GM23338 (cell line): ENCODE measurements around the gene TMUB2. TPM values are rescaled to one million over a fixed set of nuclear protein-coding genes. Genes with fewer than 3 reads are reported as not detected.

Source experiments
- ATAC-seq: fragments of 200-7000 bp; cut with Tn5 transposase; 3 replicates; pipeline ENCODE4 v1.9.1; 2020
- DNase-seq: peaks from one replicate; pipeline ENCODE4 v3.0.0-alpha.2; 2015; ENCODE audit warnings: low spot score
- H2AFZ ChIP-seq: fragments of 200-600 bp; sonication (generic); 2 replicates; pipeline ENCODE4 v1.8.0; 2016; ENCODE audit warnings: antibody characterized with exemption, mild to moderate bottlenecking, moderate library complexity
- H3F3A ChIP-seq: fragments of 200-600 bp; sonication (generic); replicated peaks from 2 replicates; pipeline ENCODE4 v1.8.0; 2017; ENCODE audit warnings: antibody characterized with exemption, mixed run types, low read depth
- H3K27ac ChIP-seq: fragments of 200-600 bp; sonication (generic); 2 replicates; pipeline ENCODE4 v1.6.1; 2016; ENCODE audit warnings: low read depth
- H3K27me3 ChIP-seq: fragments of 200-600 bp; sonication (generic); 2 replicates; pipeline ENCODE4 v1.8.0; 2016; ENCODE audit warnings: mild to moderate bottlenecking, mixed run types, moderate library complexity; ENCODE audit not compliant: insufficient read depth
- H3K36me3 ChIP-seq: fragments of 200-600 bp; sonication (generic); 2 replicates; pipeline ENCODE4 v1.8.0; 2016; ENCODE audit warnings: mild to moderate bottlenecking; ENCODE audit not compliant: insufficient read depth
- H3K4me1 ChIP-seq: fragments of 200-600 bp; sonication (generic); 2 replicates; pipeline ENCODE4 v1.8.0; 2016; ENCODE audit warnings: mild to moderate bottlenecking, moderate library complexity; ENCODE audit not compliant: insufficient read depth
- H3K4me2 ChIP-seq: fragments of 200-600 bp; sonication (generic); 2 replicates; pipeline ENCODE4 v1.7.1; 2017; ENCODE audit warnings: mixed run types
- H3K4me3 ChIP-seq: fragments of 200-600 bp; sonication (generic); 2 replicates; pipeline ENCODE4 v1.6.1; 2016; ENCODE audit warnings: mixed run types
- H3K79me2 ChIP-seq: fragments of 200-600 bp; sonication (generic); replicated peaks from 2 replicates; pipeline ENCODE4 v1.8.0; 2017; ENCODE audit warnings: mild to moderate bottlenecking; ENCODE audit not compliant: insufficient read depth
- H3K9me2 ChIP-seq: fragments of 200-600 bp; sonication (generic); 2 replicates; pipeline ENCODE4 v1.8.0; 2017; ENCODE audit not compliant: insufficient read depth
- H4K20me1 ChIP-seq: fragments of 200-600 bp; sonication (generic); replicated peaks from 2 replicates; pipeline ENCODE4 v1.8.0; 2017; ENCODE audit warnings: mild to moderate bottlenecking; ENCODE audit not compliant: insufficient read depth
- H3K27ac Mint-ChIP-seq: 2 replicates; pipeline ENCODE4 v1.8.0; 2020; ENCODE audit warnings: inconsistent platforms, mild to moderate bottlenecking, moderate library complexity, mixed read lengths
- H3K27me3 Mint-ChIP-seq: 3 replicates; pipeline ENCODE4 v1.8.0; 2022; ENCODE audit warnings: low read depth, mild to moderate bottlenecking, moderate library complexity, mixed read lengths, inconsistent platforms; ENCODE audit not compliant: insufficient read depth, poor library complexity
- H3K36me3 Mint-ChIP-seq: 3 replicates; pipeline ENCODE4 v1.8.0; 2021; ENCODE audit warnings: low read depth, mild to moderate bottlenecking, inconsistent platforms, moderate library complexity, mixed read lengths
- H3K4me1 Mint-ChIP-seq: 3 replicates; pipeline ENCODE4 v1.8.0; 2020; ENCODE audit warnings: mild to moderate bottlenecking, inconsistent platforms, mixed read lengths
- H3K4me3 Mint-ChIP-seq: 3 replicates; pipeline ENCODE4 v1.8.0; 2021; ENCODE audit warnings: moderate library complexity, mild to moderate bottlenecking, inconsistent platforms, mixed read lengths
- H3K9me3 Mint-ChIP-seq: 3 replicates; pipeline ENCODE4 v1.8.0; 2020; ENCODE audit warnings: moderate library complexity, mild to moderate bottlenecking, inconsistent platforms, mixed read lengths
- CTCF ChIP-seq, 2 experiments: fragments of 200-600 bp in 1 of 2; sonication (generic) in 1 of 2; conservative IDR thresholded peaks; 2 replicates each; pipeline versions ENCODE4 v1.5.1 to v1.6.1; 2016 to 2017; ENCODE audit warnings: antibody characterized with exemption in 2 of 2, low read depth in 2 of 2, mild to moderate bottlenecking in 2 of 2, moderate library complexity in 1 of 2
- EZH2 ChIP-seq: fragments of 200-600 bp; sonication (generic); IDR thresholded peaks from one replicate; pipeline ENCODE4 v1.8.0; 2017; ENCODE audit warnings: antibody characterized with exemption, mild to moderate bottlenecking, low read depth; ENCODE audit not compliant: unreplicated experiment
- EZH2phosphoT487 ChIP-seq: fragments of 200-600 bp; sonication (generic); IDR thresholded peaks from one replicate; pipeline ENCODE4 v1.8.1; 2018; ENCODE audit warnings: antibody characterized with exemption; ENCODE audit not compliant: unreplicated experiment
- JUNB ChIP-seq: IDR thresholded peaks from one replicate; pipeline ENCODE4 v1.6.1; 2016; ENCODE audit warnings: antibody characterized with exemption; ENCODE audit not compliant: unreplicated experiment
- NANOG ChIP-seq: IDR thresholded peaks from 2 replicates; pipeline ENCODE4 v1.6.1; 2016; ENCODE audit warnings: antibody characterized with exemption, borderline replicate concordance
- POLR2AphosphoS5 ChIP-seq: IDR thresholded peaks from 2 replicates; pipeline ENCODE4 v1.6.1; 2016; ENCODE audit warnings: antibody characterized with exemption, low read depth
- STAT1 ChIP-seq: IDR thresholded peaks from one replicate; pipeline ENCODE4 v1.6.1; 2016; ENCODE audit warnings: antibody characterized with exemption; ENCODE audit not compliant: unreplicated experiment
- ZNF114 ChIP-seq: fragments of 250-450 bp; sonication (Bioruptor Pico); IDR thresholded peaks from 2 replicates; pipeline ENCODE4 v1.5.0; 2020; ENCODE audit warnings: mild to moderate bottlenecking, moderate library complexity
- polyA plus RNA-seq: library from polyadenylated mRNA; unstranded; fragments of >200 nt; fragmentation: Nextera tagmentation; extraction: Ambion mirVana; gene quantifications from 2 replicates; pipeline ENCODE4 v1.2.1, GENCODE V29; 2016
- total RNA-seq: library from RNA; depleted of rRNA; stranded (reverse); fragments of >200 nt; shearing (Covaris generic); gene quantifications from 2 replicates; pipeline ENCODE4 v1.2.3, GENCODE V29; 2014
- TF ChIP-seq, protein P1 (sequence below): IDR thresholded peaks from 2 replicates; pipeline ENCODE4 v1.6.1; 2016; ENCODE audit warnings: antibody characterized with exemption
- TF ChIP-seq, protein P2 (sequence below): IDR thresholded peaks from one replicate; pipeline ENCODE4 v1.6.1; 2018; ENCODE audit warnings: antibody characterized with exemption; ENCODE audit not compliant: unreplicated experiment

The TMUB2 gene
- total and polyA plus RNA-seq, 2 experiments from 2014 or later = 16.5 to 20.8 TPM

- TF ChIP-seq EZH2 (peak; percentile 20), EZH2phosphoT487 (no peak), POLR2AphosphoS5 (peak; percentile 41), STAT1 (no peak), NANOG (no peak), CTCF (conservative IDR thresholded peaks at IDR 0.05; ENCODE audit: low read depth in 2 of 2) (no peak)
These were observed 34.5 kb downstream of the TMUB2 start (continued) for GRCh38 chr17:44221084-44221861.

GRCh38 chr17:44221862-44222111 is 35.0 kb downstream of the TMUB2 start:
- ATAC-seq (no peak; the same call in 2 of the 3 replicates), DNase-seq (no peak)
- Histone ChIP-seq H4K20me1 (no peaks in the 10 kb centered on the region), H2AFZ (peak overlapping the region; percentile 93), H3K9me2 (no peaks in the 10 kb centered on the region), H3K36me3 (no peaks in the 10 kb centered on the region), H3K4me3 (peak overlapping the region; percentile 96), H3K4me2 (peak overlapping the region; percentile 100), H3K27me3 (peaks cover 11% of the 10 kb centered on the region; the same call in 1 of the 2 replicates), H3F3A (peaks cover 16% of the 10 kb centered on the region), H3K4me1 (peaks cover 13% of the 10 kb centered on the region), H3K27ac (no peak overlapping the region), H3K79me2 (peaks cover 25% of the 10 kb centered on the region)
- H3K27ac Mint-ChIP-seq = peak overlapping the region; percentile 88
- H3K27me3 Mint-ChIP-seq = peaks cover 13% of the 10 kb centered on the region
- no peaks in the 10 kb centered on the region for H3K9me3 Mint-ChIP-seq
- H3K36me3 Mint-ChIP-seq = peaks cover 12% of the 10 kb centered on the region
- H3K4me3 Mint-ChIP-seq = peak overlapping the region; percentile 76
- peaks cover 19% of the 10 kb centered on the region for H3K4me1 Mint-ChIP-seq
- no peak for TF ChIP-seq ZNF114 (CRISPR knock-in tag)
- no peak for TF ChIP-seq JUNB
- no peak for TF ChIP-seq NANOG
- no peak for TF ChIP-seq POLR2AphosphoS5
- TF ChIP-seq, protein P1, sequence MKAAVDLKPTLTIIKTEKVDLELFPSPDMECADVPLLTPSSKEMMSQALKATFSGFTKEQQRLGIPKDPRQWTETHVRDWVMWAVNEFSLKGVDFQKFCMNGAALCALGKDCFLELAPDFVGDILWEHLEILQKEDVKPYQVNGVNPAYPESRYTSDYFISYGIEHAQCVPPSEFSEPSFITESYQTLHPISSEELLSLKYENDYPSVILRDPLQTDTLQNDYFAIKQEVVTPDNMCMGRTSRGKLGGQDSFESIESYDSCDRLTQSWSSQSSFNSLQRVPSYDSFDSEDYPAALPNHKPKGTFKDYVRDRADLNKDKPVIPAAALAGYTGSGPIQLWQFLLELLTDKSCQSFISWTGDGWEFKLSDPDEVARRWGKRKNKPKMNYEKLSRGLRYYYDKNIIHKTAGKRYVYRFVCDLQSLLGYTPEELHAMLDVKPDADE = no peak
- TF ChIP-seq, protein P2, sequence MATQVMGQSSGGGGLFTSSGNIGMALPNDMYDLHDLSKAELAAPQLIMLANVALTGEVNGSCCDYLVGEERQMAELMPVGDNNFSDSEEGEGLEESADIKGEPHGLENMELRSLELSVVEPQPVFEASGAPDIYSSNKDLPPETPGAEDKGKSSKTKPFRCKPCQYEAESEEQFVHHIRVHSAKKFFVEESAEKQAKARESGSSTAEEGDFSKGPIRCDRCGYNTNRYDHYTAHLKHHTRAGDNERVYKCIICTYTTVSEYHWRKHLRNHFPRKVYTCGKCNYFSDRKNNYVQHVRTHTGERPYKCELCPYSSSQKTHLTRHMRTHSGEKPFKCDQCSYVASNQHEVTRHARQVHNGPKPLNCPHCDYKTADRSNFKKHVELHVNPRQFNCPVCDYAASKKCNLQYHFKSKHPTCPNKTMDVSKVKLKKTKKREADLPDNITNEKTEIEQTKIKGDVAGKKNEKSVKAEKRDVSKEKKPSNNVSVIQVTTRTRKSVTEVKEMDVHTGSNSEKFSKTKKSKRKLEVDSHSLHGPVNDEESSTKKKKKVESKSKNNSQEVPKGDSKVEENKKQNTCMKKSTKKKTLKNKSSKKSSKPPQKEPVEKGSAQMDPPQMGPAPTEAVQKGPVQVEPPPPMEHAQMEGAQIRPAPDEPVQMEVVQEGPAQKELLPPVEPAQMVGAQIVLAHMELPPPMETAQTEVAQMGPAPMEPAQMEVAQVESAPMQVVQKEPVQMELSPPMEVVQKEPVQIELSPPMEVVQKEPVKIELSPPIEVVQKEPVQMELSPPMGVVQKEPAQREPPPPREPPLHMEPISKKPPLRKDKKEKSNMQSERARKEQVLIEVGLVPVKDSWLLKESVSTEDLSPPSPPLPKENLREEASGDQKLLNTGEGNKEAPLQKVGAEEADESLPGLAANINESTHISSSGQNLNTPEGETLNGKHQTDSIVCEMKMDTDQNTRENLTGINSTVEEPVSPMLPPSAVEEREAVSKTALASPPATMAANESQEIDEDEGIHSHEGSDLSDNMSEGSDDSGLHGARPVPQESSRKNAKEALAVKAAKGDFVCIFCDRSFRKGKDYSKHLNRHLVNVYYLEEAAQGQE = no peak
- TF ChIP-seq CTCF (conservative IDR thresholded peaks at IDR 0.05; ENCODE audit: low read depth in 2 of 2) = no peak
- TF ChIP-seq EZH2 = no peak
